GM18499 (cell line): ENCODE measurements around the gene CHD9NB.
A peak's percentile ranks its signal among the peaks of the same experiment; 100 is the strongest.
"Not testable (repeated sequence)": the region's sequence is repeated elsewhere in the genome, so short reads cannot be mapped to it uniquely, and the experiment has no call there.

Experiments used
- ATAC-seq: cut with Tn5 transposase; IDR thresholded peaks from one replicate; pipeline ENCODE4 v1.9.1; 2021; ENCODE audit warnings: moderate number of reproducible peaks; ENCODE audit not compliant: insufficient read depth, unreplicated experiment

Gene CHD9NB

DNA sequence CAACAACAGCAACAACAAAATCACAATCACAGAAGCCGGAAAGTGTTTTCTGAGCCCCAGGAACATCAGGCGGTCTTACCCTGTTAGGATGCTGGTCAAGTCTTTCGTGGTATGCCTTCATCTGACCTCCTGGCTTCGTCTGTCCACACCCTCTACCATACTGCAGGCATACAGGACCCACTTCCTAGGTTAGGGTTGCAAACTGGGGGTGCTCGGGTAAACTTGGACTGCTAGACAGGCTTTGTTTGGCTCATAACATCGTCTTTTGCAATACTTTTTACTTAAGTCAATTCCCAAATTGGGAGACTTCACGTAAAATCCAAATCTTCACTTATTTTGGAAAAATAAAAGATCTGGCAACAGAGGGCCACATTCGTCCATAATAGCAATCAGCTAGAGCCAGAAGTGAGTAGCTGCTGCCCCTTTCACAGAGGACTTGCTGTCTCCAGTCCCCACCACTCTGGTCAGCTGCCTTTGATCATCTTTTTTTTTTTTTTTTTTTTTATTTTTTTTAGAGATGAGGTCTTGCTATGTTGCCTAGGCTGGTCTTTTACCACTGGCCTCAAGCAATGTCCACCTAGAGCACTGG lies 32.1 kb upstream of the CHD9NB start:
- ATAC-seq, result no peak

DNA sequence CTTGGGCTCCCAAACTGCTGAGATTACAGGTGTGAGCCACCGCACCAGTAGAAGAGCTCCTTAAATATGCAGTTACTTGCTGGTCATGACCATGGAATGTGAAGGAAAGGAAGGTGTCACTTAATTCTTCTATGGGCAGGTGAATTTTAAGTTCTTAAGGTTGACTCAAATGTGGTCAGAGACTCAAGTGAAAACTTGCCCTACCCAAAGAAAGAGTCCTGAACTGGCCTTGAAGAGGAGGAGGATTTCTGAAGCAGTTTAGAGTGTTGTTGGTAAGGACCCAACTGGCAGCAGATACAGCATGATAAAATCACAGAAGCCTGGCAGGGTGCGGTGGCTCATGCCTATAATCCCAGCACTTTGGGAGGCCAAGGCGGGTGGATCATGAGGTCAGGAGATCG lies 31.4 kb upstream of the CHD9NB start:
- no peak for ATAC-seq

DNA sequence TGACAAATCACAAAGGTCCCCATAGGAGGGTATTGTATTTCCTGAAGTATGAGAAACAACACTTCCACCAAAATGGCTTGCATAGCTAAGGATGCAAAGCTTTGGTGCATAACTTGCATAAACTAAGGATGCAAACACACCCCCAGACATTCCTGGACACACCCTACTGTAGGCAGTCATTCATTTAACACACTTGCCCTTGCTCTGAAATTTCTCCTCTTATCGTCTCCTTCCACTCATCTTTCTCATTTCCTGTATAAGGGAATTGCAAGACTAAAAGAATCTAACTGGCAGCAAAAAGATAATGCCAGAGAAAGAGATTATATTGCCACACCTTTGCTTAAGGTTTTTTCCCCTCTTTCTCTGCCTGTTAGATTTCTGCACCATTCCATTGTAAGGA lies 30.4 kb upstream of the CHD9NB start:
- ATAC-seq, result no peak

DNA sequence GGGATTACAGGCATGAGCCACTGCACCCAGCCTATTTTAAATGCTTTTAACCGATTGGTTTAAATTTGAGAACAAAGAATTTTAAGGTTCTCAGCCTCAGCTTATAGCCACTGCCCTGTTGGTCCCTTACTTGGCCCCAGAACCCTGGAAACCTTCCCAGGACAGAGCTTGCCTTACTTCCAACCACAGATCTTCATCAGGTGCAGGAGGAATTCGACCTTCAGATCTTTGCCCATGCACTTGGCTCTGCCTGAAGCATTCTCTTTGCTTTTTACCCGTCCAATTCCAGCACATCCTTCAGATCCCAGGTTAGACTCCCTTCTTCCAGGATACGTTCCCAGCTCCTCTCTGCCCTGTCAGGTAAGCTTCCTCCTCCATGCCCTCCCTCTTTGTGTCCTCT lies 29.8 kb upstream of the CHD9NB start:
- no peak for ATAC-seq

DNA sequence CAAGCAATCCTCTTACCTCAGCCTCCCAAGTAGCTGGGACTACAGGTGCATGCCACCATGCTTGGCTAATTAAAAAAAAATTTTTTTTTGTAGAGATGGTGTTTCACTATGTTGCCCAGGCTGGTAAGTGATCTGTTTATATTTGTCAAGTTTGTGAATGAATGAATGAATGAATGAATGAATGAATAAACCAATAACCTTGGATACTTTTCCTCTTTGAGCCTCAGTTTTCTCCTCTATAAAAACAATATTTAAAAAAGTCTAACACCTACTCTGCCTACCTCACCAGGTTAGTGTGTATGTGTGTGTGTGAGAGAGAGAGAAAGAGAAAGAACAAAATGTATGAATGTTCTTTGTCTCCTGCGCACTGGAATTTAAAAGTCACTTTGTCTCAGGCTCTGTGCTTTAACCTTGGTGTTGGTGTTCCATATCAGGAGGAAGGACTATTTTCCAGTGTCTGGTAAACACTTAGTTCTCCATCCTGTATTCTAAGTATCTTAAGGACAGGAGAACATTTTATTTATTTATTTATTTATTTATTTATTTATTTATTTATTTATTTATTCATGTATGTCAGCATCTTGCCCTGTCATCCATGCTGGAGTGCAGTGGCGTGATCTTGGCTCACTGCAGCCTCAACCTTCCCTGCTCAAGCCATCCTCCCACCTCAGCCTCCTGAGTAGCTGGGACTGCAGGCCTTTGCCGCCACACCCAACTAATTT lies 29.1 kb upstream of the CHD9NB start:
- ATAC-seq, result no peak

DNA sequence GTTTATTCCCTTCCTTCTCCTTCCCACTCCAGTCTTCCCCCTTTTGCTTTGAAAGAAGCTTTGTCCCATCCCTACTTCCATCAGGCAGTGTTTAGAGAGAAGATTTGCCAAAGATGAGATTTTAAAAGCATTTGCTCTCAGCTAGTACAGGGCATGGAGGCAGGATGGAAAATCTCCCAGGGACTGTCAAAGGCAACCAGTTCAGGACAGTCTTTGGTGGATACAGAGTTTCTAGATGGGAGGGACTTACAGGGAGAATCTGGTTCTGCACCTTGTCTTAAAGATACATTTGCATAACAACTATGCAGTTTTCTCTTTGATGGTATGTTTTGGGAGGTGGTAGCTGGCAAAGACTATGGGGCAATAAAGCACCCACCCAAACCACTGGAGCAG lies 28.3 kb upstream of the CHD9NB start:
- no peak for ATAC-seq

DNA sequence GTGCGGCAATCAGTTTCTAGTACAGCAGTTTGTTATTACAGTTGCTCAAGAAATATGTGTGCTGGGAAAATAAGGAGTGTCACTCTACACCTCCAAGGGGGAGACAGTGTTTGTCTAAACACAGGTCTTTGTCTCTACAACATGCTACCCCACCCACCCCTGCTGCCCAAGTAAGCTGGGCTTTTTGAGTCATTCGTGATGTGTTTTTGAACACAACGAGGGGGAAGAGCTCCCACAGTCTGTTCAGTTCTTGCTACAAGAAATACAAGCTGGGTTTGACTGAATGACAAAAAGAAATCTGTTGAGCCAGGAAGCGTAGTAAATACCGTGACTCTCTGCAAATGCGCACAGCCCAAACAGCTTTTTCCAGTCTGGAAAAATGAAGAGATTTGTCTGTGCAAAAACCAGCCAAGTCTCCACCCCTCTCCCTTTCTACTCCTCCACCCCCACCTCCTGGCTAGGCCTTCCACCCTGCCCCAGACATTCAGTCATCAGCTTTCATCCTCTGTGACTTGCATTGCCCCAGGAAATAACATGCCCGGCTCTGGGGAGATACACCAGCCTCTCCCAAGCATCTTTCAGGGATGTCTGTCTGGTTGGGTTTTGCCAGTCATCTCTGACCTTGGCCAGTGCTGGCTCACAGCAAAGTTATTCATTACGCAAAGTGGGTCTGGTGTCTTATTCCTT lies 27.8 kb upstream of the CHD9NB start:
- ATAC-seq, result no peak

DNA sequence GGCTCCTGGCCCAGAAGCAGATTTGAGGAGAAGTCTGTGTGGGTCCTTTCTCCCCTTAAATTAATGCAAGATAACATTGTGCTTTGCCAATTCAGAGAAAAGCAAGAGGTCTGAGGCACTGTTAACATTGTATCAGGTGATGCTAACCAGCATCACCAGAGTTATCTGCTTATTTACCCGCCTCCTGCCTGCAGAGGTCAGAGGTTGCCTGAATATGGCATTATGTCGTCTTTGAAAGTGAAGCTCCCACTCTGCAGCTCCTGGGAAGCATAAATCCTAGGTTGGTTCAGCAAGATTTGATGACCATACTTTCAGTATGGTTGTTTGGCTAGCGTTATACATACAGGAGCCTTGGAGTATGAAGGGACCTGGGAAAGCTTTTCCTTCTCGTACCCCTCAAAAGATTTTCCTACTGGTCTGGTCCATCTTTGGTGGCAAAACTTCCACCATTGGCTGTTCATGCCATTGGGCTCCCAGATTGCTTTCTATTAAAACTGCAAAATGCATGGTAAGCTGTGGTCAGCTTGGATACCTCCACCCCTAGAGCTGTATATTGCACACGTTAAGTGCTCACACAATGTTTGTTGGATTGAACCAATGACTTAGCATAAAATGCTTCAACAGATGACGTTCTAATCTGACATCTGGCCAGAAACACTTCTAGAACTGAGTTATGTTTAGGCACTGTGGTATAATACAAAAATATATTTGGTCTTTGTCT lies 26.2 kb upstream of the CHD9NB start:
- ATAC-seq, result no peak

DNA sequence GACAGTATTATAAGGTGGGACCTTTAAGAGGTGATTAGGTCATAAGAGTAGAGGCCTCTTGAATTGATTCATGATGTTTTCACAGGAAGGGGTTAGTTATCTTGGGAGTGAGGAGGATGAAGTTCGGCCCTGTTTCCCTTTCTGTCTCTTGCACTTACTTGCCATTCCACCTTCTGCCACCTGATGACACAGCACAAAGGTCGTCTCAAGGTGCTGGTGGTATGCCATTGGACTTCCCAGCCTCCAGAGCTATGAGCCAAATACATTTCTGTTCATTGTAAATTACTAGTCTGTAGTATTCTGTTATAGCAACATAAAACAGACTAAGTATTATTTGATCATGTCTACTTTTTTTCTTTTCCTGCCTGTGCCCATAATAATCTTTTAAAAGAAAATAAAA lies 25.6 kb upstream of the CHD9NB start:
- no peak for ATAC-seq

DNA sequence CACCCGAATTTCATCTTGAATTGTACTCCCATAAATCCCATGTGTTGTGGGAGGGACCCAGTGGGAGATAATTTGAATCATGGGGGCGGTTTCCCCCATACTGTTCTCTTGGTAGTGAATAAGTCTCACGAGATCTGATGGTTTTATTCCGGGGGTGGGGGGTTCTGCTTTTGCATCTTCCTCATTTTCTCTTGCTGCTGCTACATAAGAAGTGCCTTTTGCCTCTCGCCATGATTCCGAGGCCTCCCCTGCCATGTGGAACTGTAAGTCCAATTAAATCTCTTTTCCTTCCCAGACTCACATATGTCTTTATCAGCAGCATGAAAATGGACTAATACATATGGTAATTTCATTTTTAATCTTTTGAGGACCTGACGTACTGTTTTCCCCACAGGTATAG lies 22.8 kb upstream of the CHD9NB start:
- not testable (repeated sequence) for ATAC-seq

DNA sequence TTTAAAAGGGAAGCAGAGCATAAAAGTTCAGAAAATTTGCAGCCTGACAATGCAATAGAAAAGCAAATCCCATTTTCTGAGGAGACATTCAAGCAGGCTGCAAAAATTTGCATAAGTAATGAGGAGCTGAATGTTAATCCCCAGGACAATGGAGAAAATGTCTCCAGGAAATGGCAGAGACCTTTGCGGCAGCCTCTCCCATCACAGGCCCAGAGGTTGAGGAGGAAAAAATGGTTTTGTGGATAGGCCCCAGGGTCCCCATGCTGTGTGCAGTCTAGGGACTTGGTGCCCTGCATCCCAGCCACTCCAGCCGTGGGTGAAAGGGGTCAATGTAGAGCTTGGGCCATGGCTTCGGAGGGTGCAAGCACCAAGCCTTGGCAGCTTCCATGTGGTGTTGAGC lies 21.6 kb upstream of the CHD9NB start:
- not testable (repeated sequence) for ATAC-seq

DNA sequence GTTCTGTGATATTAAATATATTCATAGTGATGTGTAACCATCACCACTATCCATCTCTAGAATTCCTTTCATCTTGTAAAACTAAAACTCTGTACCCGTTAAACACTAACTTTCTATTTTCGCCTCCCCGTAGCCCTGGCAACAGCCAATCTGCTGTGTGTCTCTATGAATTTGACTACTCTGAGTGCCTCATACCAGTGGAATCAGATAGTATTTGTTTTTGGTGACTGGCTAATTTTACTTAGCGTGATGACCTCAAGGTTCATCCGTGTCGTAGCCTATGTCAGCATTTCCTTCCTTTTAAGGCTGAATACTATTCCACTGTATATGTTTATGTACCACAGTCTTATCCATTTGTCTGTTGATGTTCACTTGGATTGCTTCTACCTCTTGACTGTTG lies 20.3 kb upstream of the CHD9NB start:
- ATAC-seq, result no peak

DNA sequence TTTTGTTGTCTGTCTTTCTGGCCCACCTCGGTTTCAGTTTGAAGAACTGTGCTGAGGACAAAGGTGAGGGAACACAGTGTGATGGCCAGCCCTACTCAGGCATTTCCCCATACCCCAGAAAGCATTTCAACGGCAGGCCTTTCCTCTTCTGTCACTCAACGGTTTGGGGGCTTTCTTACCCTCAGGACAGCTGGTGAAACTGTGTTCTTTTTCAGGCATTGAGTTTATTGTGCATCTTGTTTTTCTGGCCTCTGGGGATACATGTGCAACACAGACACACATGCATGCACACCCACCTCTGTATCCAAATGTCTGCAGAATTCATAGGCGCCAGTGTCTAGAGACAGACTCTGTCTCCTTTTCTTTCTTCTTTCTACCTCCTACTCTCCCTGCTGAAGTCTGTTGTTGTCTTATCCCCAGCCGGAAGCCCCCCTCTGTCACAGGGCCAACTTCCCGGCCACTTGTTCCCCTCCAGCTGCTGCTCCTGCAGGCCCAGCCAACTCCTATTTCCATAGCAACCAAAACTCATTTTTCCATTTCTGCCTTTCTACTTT lies 19.1 kb upstream of the CHD9NB start:
- ATAC-seq, result no peak

DNA sequence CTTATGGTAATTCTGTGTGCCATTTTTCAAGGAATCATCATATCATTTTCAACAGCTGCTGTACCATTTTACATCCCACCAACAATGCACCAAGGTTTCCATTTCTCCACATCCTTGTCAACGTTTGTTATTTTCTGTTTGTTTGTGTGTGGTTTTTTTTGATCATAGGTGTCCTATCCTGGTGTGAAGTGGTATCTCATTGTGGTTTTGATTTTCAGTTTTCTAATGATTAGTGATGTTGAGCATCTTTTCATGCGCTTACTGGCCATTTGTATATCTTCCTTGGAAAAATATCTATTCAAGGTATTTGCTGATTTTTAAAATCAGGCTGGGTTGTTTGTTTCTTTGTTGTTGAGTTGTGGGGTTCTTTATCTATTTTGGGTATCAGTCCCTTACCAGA lies 17.1 kb upstream of the CHD9NB start:
- ATAC-seq, result no peak

DNA sequence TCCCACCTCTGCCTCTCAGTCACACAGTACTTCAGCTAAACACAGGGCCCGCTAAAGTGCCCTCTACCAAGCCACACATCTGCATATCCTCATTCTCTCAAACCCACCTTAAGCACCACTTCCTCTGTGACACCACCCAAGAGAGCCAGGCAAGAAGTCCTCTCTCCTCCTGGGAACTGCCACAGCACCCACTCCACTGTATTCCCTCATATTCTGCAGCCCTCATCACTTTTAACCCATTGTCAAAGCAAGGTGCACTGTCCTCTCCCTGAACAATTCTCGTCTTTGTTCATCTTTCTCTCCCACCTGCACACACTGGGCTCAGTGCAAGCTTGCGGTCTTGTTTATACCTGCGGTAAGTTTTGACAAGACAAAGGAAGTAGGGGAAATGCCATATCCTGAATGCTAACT lies 15.7 kb upstream of the CHD9NB start:
- ATAC-seq, result peak; percentile 44

DNA sequence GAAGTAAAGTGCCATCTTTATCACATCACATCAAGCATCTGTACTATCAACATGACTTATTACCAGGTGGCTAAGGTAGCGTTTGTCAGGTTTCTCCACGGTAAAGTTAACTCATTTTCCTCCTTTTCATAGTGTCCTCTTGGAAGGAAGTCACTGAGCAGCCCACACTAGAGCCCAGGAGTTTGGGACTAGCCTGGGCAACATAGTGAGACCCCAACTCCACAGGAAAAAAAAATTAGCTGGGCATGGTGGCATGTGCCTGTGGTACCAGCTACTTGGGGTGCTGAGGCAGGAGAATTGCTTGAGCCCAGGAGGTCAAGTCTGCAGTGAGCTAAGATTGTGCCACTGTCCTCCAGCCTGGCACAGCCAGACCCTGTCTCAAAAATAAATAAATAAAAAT lies 15.0 kb upstream of the CHD9NB start:
- ATAC-seq, result no peak

DNA sequence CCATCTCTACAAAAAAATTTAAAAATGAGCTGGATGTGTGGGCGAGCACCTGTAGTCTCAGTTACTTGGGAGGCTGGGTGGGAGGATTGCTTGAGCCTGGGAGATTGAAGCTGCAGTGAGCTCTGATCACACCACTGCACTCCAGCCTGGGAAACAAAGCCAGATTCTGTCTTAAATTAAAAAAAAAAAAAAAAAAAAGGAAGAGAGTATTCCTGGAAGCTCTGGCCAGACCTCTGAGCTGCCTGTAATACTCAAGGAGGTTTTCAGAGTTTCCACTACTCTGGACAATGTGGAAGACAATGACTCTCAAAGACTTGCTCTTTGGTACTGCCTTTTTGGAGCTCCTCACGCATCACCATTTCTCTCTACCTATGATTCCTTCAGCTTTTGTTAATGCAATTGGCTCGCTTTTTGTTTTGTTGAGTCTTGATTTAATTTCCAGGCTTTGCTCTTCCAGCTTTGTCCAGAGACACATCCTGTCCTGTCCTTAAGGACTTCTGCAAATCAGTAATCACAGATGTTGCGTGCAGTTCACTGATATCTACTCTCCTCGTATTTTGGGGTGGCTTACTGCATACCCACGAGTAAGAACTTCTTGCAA lies 12.9 kb upstream of the CHD9NB start:
- ATAC-seq, result no peak

DNA sequence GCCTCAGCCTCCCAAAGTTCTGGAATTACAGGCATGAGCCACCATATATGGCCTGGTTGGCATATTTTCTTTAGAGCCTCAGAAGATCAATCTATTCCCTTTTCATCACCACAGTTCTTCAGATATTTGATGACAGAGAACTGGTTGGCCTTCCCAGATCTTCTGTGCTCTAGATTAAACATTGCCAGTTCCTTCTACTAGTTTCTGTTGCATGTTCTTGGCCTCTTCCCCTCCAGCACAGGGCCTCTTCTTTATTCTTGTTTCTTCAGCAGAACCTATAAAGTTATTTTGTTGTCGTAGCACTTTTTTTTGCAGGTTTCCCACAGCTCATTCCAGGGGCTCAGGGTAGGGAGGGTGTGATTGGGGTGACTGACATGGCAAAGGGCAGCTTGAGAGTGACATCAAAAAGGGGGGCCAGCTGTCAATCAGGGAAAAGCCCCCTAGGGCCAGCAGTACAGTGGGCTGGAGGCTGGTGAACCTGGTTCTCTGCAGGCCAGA lies 11.4 kb upstream of the CHD9NB start:
- ATAC-seq, result no peak

DNA sequence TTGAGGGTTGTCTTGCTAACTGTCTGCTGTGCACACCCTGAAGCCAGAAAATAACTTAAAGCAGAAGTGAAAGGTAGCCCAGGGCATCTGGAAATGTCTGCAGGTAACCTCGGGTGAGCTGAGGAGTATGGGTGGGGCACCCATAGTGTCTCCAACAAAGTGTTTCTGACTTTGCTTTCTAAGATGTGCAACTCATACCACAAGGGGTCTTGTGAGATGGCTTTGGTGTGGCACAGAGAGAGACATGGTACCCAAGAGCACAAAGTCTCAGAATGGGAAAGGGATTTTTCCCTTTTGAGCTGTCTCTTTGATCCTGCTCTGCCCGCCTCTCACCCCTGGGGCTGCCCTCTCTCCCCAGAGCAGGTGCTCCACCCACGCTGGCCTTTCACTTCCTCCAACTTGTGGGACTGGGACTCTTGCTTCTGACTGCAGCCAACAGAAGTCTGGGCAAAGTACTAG lies 9.0 kb upstream of the CHD9NB start:
- ATAC-seq, result peak; percentile 71

DNA sequence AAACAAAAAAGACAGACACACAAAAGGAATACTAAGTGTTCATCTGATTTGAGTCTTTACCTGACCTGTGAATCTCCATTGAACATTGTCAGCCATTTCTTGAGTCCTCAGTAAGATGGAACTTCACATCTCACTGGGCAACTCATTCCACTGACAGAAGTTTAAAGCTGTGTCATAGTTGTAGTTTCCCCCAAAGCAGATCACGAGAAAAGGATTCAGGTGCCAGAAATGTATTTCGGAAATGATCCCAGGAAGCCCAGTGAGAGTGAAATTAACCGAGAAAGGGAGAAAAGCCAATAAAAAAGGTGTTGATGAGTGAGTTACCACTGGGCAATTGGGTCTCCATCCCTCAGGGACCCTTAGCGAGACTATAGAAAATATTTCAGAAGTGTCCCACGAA lies 8.6 kb upstream of the CHD9NB start:
- peak; percentile 14 for ATAC-seq
